Neuronal stem cell (in vitro differentiated cells): ENCODE results near the gene LSAMP.

Source experiments
- DNase-seq: peaks from one replicate; pipeline ENCODE4 v3.0.0-alpha.2; 2013; ENCODE audit warnings: low spot score
- H2AFZ ChIP-seq: one replicate; pipeline ENCODE4 v1.6.1; 2013; ENCODE audit warnings: mild to moderate bottlenecking, low read length, inconsistent platforms
- H2AK5ac ChIP-seq: 2 replicates; pipeline ENCODE4 v1.6.1; 2013; ENCODE audit warnings: low read depth, mild to moderate bottlenecking, inconsistent platforms, low read length, moderate library complexity, mixed read lengths
- H2BK120ac ChIP-seq: 2 replicates; pipeline ENCODE4 v1.6.1; 2013; ENCODE audit warnings: low read depth, mild to moderate bottlenecking, inconsistent platforms, low read length, moderate library complexity, mixed read lengths
- H2BK12ac ChIP-seq: one replicate; pipeline ENCODE4 v1.6.1; 2013; ENCODE audit warnings: low read length, inconsistent platforms
- H2BK15ac ChIP-seq: 2 replicates; pipeline ENCODE4 v1.6.1; 2013; ENCODE audit warnings: mild to moderate bottlenecking, low read length, inconsistent platforms, mixed read lengths
- H2BK5ac ChIP-seq: one replicate; pipeline ENCODE4 v1.6.1; 2013; ENCODE audit warnings: inconsistent platforms, mild to moderate bottlenecking, low read length, moderate library complexity
- H3K14ac ChIP-seq: one replicate; pipeline ENCODE4 v1.6.1; 2013; ENCODE audit warnings: low read length, inconsistent platforms
- H3K18ac ChIP-seq: 2 replicates; pipeline ENCODE4 v1.6.1; 2013; ENCODE audit warnings: low read length, inconsistent platforms
- H3K23ac ChIP-seq: 2 replicates; pipeline ENCODE4 v1.6.1; 2013; ENCODE audit warnings: low read depth, mild to moderate bottlenecking, mixed read lengths, low read length, inconsistent platforms; ENCODE audit not compliant: poor library complexity
- H3K27ac ChIP-seq: replicated peaks from 3 replicates; pipeline ENCODE4 v1.5.1; 2013; ENCODE audit warnings: low read length, inconsistent platforms
- H3K27me3 ChIP-seq, 3 experiments: 2 replicates each; pipeline ENCODE4 v1.6.1; 2013; ENCODE audit warnings: low read length in 3 of 3, mild to moderate bottlenecking in 2 of 3, inconsistent platforms in 1 of 3, low read depth in 1 of 3, mixed read lengths in 1 of 3, moderate library complexity in 1 of 3; ENCODE audit not compliant: control insufficient read depth in 3 of 3, insufficient read depth in 3 of 3
- H3K36me3 ChIP-seq, 2 donors: replicated peaks in 1 of 2; 2 replicates each; pipeline ENCODE4 v1.6.1; 2013; ENCODE audit warnings: low read length in 2 of 2; ENCODE audit not compliant: control insufficient read depth in 2 of 2, insufficient read depth in 2 of 2
- H3K4ac ChIP-seq: 2 replicates; pipeline ENCODE4 v1.6.1; 2013; ENCODE audit warnings: inconsistent platforms, mild to moderate bottlenecking, low read length, moderate library complexity
- H3K4me1 ChIP-seq, 2 donors: 1 replicate in 1 of 2; 2 replicates in 1 of 2; pipeline ENCODE4 v1.6.1; 2013; ENCODE audit warnings: low read length in 2 of 2, low read depth in 1 of 2; ENCODE audit not compliant: control insufficient read depth in 2 of 2, insufficient read depth in 1 of 2
- H3K4me2 ChIP-seq: one replicate; pipeline ENCODE4 v1.6.1; 2013; ENCODE audit warnings: mild to moderate bottlenecking, low read length, inconsistent platforms; ENCODE audit not compliant: insufficient read depth, poor library complexity, severe bottlenecking
- H3K4me3 ChIP-seq, 2 donors: 2 replicates each; pipeline ENCODE4 v1.5.1; 2013; ENCODE audit warnings: low read length in 2 of 2, mild to moderate bottlenecking in 2 of 2, inconsistent platforms in 1 of 2, moderate library complexity in 1 of 2
- H3K79me1 ChIP-seq: one replicate; pipeline ENCODE4 v1.6.1; 2013; ENCODE audit warnings: low read depth, mild to moderate bottlenecking, inconsistent platforms, low read length, moderate library complexity
- H3K9ac ChIP-seq: one replicate; pipeline ENCODE4 v1.6.1; 2013; ENCODE audit warnings: mild to moderate bottlenecking, low read depth, low read length, inconsistent platforms; ENCODE audit not compliant: poor library complexity
- H3K9me3 ChIP-seq, 2 donors: replicated peaks in 1 of 2; 2 replicates each; pipeline versions ENCODE3 to v1.6.1; 2013; ENCODE audit warnings: low read length in 2 of 2, mild to moderate bottlenecking in 2 of 2, inconsistent platforms in 1 of 2, low read depth in 1 of 2, mixed read lengths in 1 of 2, moderate library complexity in 1 of 2; ENCODE audit not compliant: control insufficient read depth in 2 of 2, insufficient read depth in 1 of 2
- H4K8ac ChIP-seq: one replicate; pipeline ENCODE4 v1.6.1; 2013; ENCODE audit warnings: low read depth, mild to moderate bottlenecking, inconsistent platforms, low read length, moderate library complexity
- H4K91ac ChIP-seq: one replicate; pipeline ENCODE4 v1.6.1; 2013; ENCODE audit warnings: low read length, low read depth, mild to moderate bottlenecking, inconsistent platforms; ENCODE audit not compliant: poor library complexity
- WGBS, 2 donors: extraction: QIAGEN DNeasy Blood & Tissue Kit; methylation state at CpG; one replicate each; pipeline ENCODE4 v1.1.7; 2013; ENCODE audit warnings: missing lambda C conversion rate in 2 of 2, mixed read lengths in 1 of 2; ENCODE audit not compliant: insufficient read length in 2 of 2, insufficient replicate concordance in 1 of 2; ENCODE audit errors: extremely low coverage in 2 of 2; 5-methylcytosine and 5-hydroxymethylcytosine counted together

The LSAMP gene

DNA sequence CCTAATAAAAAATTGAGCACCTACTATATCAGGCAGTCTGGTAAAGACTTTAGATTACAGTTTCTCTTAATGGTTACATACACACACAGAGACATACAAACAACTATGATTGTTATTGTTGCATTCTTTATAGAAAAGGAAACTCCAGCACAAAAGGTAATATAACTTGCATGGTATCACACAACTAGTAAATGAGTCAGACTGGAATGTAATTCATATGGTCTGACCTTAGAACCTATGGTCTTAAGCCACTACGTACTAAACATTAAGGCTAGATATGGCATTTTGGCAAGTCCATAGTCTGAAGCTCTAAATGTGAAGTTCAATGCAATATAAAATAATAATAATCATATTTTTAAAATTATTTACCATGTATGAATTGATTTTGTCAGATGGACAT, 380.6 kb downstream of the LSAMP start:
- H2BK12ac ChIP-seq, result no peak overlapping the region
- no peak overlapping the region for H3K18ac ChIP-seq
- H3K9me3 ChIP-seq, result no peaks in the 10 kb centered on the region
- H3K79me1 ChIP-seq, result no peaks in the 10 kb centered on the region
- H3K4me3 ChIP-seq, result no peak overlapping the region
- H3K4me2 ChIP-seq, result no peak overlapping the region
- no peaks in the 10 kb centered on the region for H3K27me3 ChIP-seq
- peaks cover 0 to 2% of the 10 kb centered on the region in 2 donors for H3K4me1 ChIP-seq
- no peaks in the 10 kb centered on the region for H3K36me3 ChIP-seq
- no peak overlapping the region for H4K8ac ChIP-seq
- H4K91ac ChIP-seq, result no peak overlapping the region
- no peak overlapping the region for H3K27ac ChIP-seq
- no peak overlapping the region for H2BK5ac ChIP-seq
- H2BK15ac ChIP-seq, result no peak overlapping the region
- H2AFZ ChIP-seq, result no peak overlapping the region
- no peak overlapping the region for H2BK120ac ChIP-seq
- H2AK5ac ChIP-seq, result no peak overlapping the region
- H3K4ac ChIP-seq, result no peak overlapping the region
- H3K14ac ChIP-seq, result no peak overlapping the region
- WGBS, 2 donors, result no CpG with 5 or more reads among the region's 1 CpG
- H3K23ac ChIP-seq, result no peak overlapping the region
- no peak for DNase-seq
- no peak overlapping the region for H3K9ac ChIP-seq

DNA sequence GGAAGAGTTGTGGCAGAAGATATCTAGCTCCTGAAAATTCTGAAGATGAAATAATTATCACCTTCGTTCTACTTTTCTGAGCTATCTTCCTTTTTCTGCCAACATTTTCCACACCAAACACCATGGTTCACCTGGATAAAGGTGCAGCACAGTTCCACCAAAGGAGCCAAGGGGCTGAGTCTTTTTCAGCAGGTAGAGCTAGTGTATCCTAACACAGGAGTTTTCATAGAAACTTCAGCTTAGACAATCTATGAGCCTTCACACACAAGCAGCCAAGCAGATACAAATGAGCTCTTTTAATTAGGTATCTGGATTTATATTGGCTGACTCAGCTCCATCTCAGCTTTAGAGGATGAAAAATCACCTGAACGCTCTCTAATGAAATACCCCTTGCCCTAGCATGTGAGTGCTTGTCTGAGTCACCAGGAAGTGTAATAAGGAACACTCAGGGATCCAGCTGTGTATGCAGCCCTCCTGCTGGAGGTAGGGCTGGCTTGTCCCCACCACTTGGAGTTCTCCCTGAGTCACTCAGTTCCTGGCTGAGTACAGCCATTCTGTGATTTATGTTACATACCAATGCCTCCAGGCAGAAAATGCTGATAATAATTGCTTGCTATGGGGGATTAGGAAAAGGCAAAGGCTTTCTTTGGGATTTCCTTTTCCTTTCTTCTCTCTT, 385.7 kb downstream of the LSAMP start:
- Histone ChIP-seq H3K4me3 (no peak overlapping the region), H2BK5ac (no peak overlapping the region), H4K8ac (no peak overlapping the region), H2BK12ac (no peak overlapping the region), H2BK15ac (no peak overlapping the region), H3K36me3 (no peaks in the 10 kb centered on the region), H4K91ac (no peak overlapping the region), H2AK5ac (no peak overlapping the region), H3K4ac (no peak overlapping the region), H3K27ac (peak overlapping the region; percentile 0), H3K79me1 (no peaks in the 10 kb centered on the region), H2AFZ (peak overlapping the region; percentile 36), H2BK120ac (no peak overlapping the region), H3K4me2 (no peak overlapping the region), H3K18ac (no peak overlapping the region), H3K4me1 (peaks cover 0 to 3% of the 10 kb centered on the region in 2 donors), H3K14ac (no peak overlapping the region), H3K9ac (no peak overlapping the region), H3K27me3 (no peaks in the 10 kb centered on the region), H3K9me3 (no peaks in the 10 kb centered on the region), H3K23ac (no peak overlapping the region)
- DNase-seq, result no peak
- no CpG with 5 or more reads among the region's 2 CpGs for WGBS, 2 donors

DNA sequence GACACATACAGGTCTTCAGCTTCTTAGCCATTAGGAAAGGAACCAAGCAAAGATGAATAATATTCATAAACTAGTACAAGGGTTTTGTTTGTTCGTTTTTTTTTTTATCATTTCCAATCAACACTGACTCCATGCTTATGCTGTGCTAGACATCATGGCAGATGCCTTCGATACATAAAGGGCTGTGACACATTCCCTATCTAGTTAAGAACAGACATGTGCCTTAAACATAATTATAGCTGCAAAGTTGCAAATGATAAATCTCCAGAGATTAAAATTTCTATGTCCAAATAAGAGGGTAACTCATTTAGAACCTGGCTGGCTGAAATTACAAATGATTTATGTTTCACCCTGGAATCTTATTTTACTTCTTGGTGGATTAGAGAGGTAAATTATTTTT, 386.4 kb downstream of the LSAMP start:
- no peak overlapping the region for H3K23ac ChIP-seq
- no peaks in the 10 kb centered on the region for H3K27me3 ChIP-seq
- no peak overlapping the region for H2AFZ ChIP-seq
- no peak overlapping the region for H3K18ac ChIP-seq
- H3K9me3 ChIP-seq, result no peaks in the 10 kb centered on the region
- no peak overlapping the region for H4K8ac ChIP-seq
- H3K79me1 ChIP-seq, result no peaks in the 10 kb centered on the region
- H3K4me2 ChIP-seq, result no peak overlapping the region
- no peak overlapping the region for H3K27ac ChIP-seq
- H2BK5ac ChIP-seq, result no peak overlapping the region
- H4K91ac ChIP-seq, result no peak overlapping the region
- no peak overlapping the region for H3K14ac ChIP-seq
- no peak overlapping the region for H2BK12ac ChIP-seq
- no peak for DNase-seq
- H3K4me3 ChIP-seq, result no peak overlapping the region
- no peak overlapping the region for H2AK5ac ChIP-seq
- WGBS, 2 donors, result no CpG with 5 or more reads among the region's 2 CpGs
- no peak overlapping the region for H2BK15ac ChIP-seq
- H2BK120ac ChIP-seq, result no peak overlapping the region
- no peak overlapping the region for H3K4ac ChIP-seq
- H3K4me1 ChIP-seq, result peaks cover 0 to 3% of the 10 kb centered on the region in 2 donors
- no peak overlapping the region for H3K9ac ChIP-seq
- H3K36me3 ChIP-seq, result no peaks in the 10 kb centered on the region

DNA sequence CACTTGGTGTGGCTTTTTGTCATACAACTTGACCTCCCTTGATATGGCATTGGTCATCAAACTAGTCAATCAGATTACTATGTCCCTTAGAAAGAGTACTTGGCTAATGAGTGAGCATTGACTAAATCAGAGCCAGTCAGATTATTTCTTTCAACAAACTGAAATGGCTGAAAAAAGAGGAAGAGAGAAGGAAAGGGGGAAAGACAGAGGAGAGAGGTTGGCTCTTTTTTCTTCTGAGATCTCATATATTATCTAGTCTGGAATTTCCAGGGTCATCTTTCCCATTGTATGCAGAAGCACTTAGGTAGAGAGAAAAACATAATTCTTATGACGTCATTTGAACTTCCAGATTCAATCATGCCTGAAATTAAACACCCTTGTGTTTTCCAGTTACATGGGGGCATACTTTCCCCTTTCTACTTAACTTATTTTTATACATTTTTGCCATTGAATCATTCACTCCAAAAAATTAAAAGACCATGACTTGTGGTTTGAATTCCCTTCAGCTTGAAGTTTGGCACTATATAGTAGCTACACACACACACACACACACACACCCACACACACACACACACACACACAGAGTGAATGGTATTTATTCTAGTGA, 387.8 kb downstream of the LSAMP start:
- no peak overlapping the region for H3K4ac ChIP-seq
- no peak overlapping the region for H3K9ac ChIP-seq
- H2BK120ac ChIP-seq, result no peak overlapping the region
- no peak overlapping the region for H2BK15ac ChIP-seq
- H3K9me3 ChIP-seq, result no peaks in the 10 kb centered on the region
- no peaks in the 10 kb centered on the region for H3K36me3 ChIP-seq
- no peak overlapping the region for H3K4me2 ChIP-seq
- H4K8ac ChIP-seq, result no peak overlapping the region
- H3K23ac ChIP-seq, result no peak overlapping the region
- no CpG with 5 or more reads among the region's 1 CpG for WGBS, 2 donors
- DNase-seq, result no peak
- no peak overlapping the region for H3K27ac ChIP-seq
- no peak overlapping the region for H3K18ac ChIP-seq
- no peak overlapping the region for H3K4me3 ChIP-seq
- no peak overlapping the region for H2BK12ac ChIP-seq
- H3K4me1 ChIP-seq, result peaks cover 0 to 3% of the 10 kb centered on the region in 2 donors
- H2AK5ac ChIP-seq, result no peak overlapping the region
- no peak overlapping the region for H2BK5ac ChIP-seq
- no peak overlapping the region for H4K91ac ChIP-seq
- no peaks in the 10 kb centered on the region for H3K79me1 ChIP-seq
- H2AFZ ChIP-seq, result no peak overlapping the region
- no peaks in the 10 kb centered on the region for H3K27me3 ChIP-seq
- no peak overlapping the region for H3K14ac ChIP-seq
